Stimulated activated naive CD4-positive, alpha-beta T cell (primary cell): Measurements from ENCODE around the gene KRTAP10-8.
"Not testable (repeated sequence)": the region's sequence is repeated elsewhere in the genome, so short reads cannot be mapped to it uniquely, and the experiment has no call there.

Experiments
- DNase-seq, 6 experiments: peaks; one replicate each; lab custom pipeline; 2025; lab: John Stamatoyannopoulos, UW

The KRTAP10-8 gene

GRCh38 chr21:44612029-44612486 is at the start of gene KRTAP10-8:
Gene KRTAP10-8 (plus strand): TSS chr21:44612079. CDS start chr21:44612101, 22 bp downstream.
- no peak for DNase-seq

GRCh38 chr21:44564099-44564498 is 47.8 kb upstream of the KRTAP10-8 start:
- DNase-seq: no peak

GRCh38 chr21:44564886-44565598 is 46.8 kb upstream of the KRTAP10-8 start:
- DNase-seq: no peak

- no peak for DNase-seq
These were observed 45.5 kb upstream of the KRTAP10-8 start for GRCh38 chr21:44566403-44566802.

- no peak for DNase-seq
These were observed 44.3 kb upstream of the KRTAP10-8 start for GRCh38 chr21:44567481-44568171.

GRCh38 chr21:44568261-44568660 is 43.6 kb upstream of the KRTAP10-8 start:
- DNase-seq: no peak

GRCh38 chr21:44568667-44569556 is 43.0 kb upstream of the KRTAP10-8 start:
- DNase-seq: no peak

GRCh38 chr21:44569861-44570517 is 41.9 kb upstream of the KRTAP10-8 start:
- DNase-seq: no peak

GRCh38 chr21:44571296-44571695 is 40.6 kb upstream of the KRTAP10-8 start:
- DNase-seq: no peak

GRCh38 chr21:44571844-44572782 is 39.8 kb upstream of the KRTAP10-8 start:
- DNase-seq: no peak

- no peak for DNase-seq
These were observed 38.8 kb upstream of the KRTAP10-8 start for GRCh38 chr21:44572959-44573583.

GRCh38 chr21:44573630-44574456 is 38.0 kb upstream of the KRTAP10-8 start, which contains the start of gene KRTAP10-4:
Gene KRTAP10-4 (plus strand): TSS chr21:44573729. CDS start chr21:44573759, 30 bp downstream.
- not testable (repeated sequence) for DNase-seq

- DNase-seq: no peak
These were observed 37.2 kb upstream of the KRTAP10-8 start for GRCh38 chr21:44574457-44575306.

- DNase-seq: no peak
These were observed 36.4 kb upstream of the KRTAP10-8 start for GRCh38 chr21:44575307-44576024.

- no peak for DNase-seq
These were observed 35.9 kb upstream of the KRTAP10-8 start for GRCh38 chr21:44576025-44576420.

- DNase-seq: no peak
These were observed 33.4 kb upstream of the KRTAP10-8 start for GRCh38 chr21:44578371-44579055.
